DOHH2 (cell line): ENCODE results near the gene DPYSL5.

Experiments used
- EZH2phosphoT487 ChIP-seq: fragments of 200-600 bp; sonication (generic); IDR thresholded peaks from 2 replicates; pipeline ENCODE4 v1.6.1; 2017; ENCODE audit warnings: borderline replicate concordance, mild to moderate bottlenecking, antibody characterized with exemption, low read length, moderate library complexity, mixed read lengths
- TF ChIP-seq, protein P1 (sequence below): fragments of 200-600 bp; sonication (generic); IDR thresholded peaks from one replicate; pipeline ENCODE4 v1.5.1; 2014; ENCODE audit warnings: antibody characterized with exemption, mild to moderate bottlenecking, low read depth, low read length; ENCODE audit not compliant: poor library complexity, severe bottlenecking

DNA sequence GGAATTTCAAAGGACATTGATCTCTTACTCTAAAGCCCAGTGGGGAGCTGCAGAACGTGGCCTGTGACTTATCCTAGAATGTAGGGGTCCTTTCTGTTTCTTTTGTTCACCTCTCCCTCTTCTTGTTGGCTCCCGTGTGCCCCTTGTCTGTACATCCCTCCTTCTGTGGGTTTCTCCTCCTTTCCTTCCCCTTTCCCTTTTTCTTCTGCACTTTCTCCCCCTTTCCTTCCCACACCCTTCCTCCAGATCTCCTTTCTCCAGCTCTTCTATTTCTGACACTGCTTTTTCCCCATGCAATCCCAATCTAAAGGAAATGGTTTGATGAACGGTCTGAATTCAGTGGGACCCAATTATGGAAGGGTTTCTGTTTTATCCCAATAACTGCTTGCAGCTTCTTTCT lies 87.1 kb downstream of the DPYSL5 start:
- TF ChIP-seq, protein P1, sequence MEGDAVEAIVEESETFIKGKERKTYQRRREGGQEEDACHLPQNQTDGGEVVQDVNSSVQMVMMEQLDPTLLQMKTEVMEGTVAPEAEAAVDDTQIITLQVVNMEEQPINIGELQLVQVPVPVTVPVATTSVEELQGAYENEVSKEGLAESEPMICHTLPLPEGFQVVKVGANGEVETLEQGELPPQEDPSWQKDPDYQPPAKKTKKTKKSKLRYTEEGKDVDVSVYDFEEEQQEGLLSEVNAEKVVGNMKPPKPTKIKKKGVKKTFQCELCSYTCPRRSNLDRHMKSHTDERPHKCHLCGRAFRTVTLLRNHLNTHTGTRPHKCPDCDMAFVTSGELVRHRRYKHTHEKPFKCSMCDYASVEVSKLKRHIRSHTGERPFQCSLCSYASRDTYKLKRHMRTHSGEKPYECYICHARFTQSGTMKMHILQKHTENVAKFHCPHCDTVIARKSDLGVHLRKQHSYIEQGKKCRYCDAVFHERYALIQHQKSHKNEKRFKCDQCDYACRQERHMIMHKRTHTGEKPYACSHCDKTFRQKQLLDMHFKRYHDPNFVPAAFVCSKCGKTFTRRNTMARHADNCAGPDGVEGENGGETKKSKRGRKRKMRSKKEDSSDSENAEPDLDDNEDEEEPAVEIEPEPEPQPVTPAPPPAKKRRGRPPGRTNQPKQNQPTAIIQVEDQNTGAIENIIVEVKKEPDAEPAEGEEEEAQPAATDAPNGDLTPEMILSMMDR: no peak
- TF ChIP-seq EZH2phosphoT487: no peak
